ENCODE results near the gene NDST1.

NDST1 gene

GRCh38 chr5:150582241-150583109 lies 74.5 kb downstream of the NDST1 start:
- no peak overlapping the region for H3K4me2 ChIP-seq (ENCODE audit: low read depth, low read length, poor library complexity, severe bottlenecking)
- H3K27ac ChIP-seq (ENCODE audit: low read depth, low read length), result no peak overlapping the region
- no peaks in the 10 kb centered on the region for H3K9me2 ChIP-seq (replicated peaks; ENCODE audit: insufficient read depth, low read length)
- no peak overlapping the region for H3K9ac ChIP-seq (ENCODE audit: low read length)
- no peaks in the 10 kb centered on the region for H3K36me3 ChIP-seq (ENCODE audit: low read length)
- no peak for TF ChIP-seq EZH2phosphoT487 (conservative IDR thresholded peaks at IDR 0.05; ENCODE audit: low read length)
- no peak for TF ChIP-seq CTCF (IDR thresholded peaks at IDR 0.05; ENCODE audit: insufficient read depth, low read length, poor library complexity, severe bottlenecking)
- no peaks in the 10 kb centered on the region for H3K27me3 ChIP-seq (ENCODE audit: low read length)
- H4K20me1 ChIP-seq (ENCODE audit: low read depth, low read length), result no peaks in the 10 kb centered on the region
- H2AFZ ChIP-seq (ENCODE audit: low read depth, low read length, severe bottlenecking), result no peak overlapping the region
- H3K79me2 ChIP-seq (ENCODE audit: insufficient read depth, low read length), result no peaks in the 10 kb centered on the region
- no peaks in the 10 kb centered on the region for H3F3A ChIP-seq (ENCODE audit: insufficient read depth)
- H3K4me3 ChIP-seq (ENCODE audit: insufficient read depth, low read length, poor library complexity, severe bottlenecking), result no peak overlapping the region
- H3K9me3 ChIP-seq (ENCODE audit: insufficient read depth, low read length), result no peaks in the 10 kb centered on the region

- Histone ChIP-seq H3K9ac (ENCODE audit: low read length) (no peak overlapping the region), H2AFZ (ENCODE audit: low read depth, low read length, severe bottlenecking) (no peak overlapping the region), H3K4me3 (ENCODE audit: insufficient read depth, low read length, poor library complexity, severe bottlenecking) (no peak overlapping the region), H3K4me2 (ENCODE audit: low read depth, low read length, poor library complexity, severe bottlenecking) (no peak overlapping the region), H3K36me3 (ENCODE audit: low read length) (no peaks in the 10 kb centered on the region), H4K20me1 (ENCODE audit: low read depth, low read length) (no peaks in the 10 kb centered on the region), H3K27me3 (ENCODE audit: low read length) (no peaks in the 10 kb centered on the region), H3K9me2 (replicated peaks; ENCODE audit: insufficient read depth, low read length) (no peaks in the 10 kb centered on the region), H3K79me2 (ENCODE audit: insufficient read depth, low read length) (no peaks in the 10 kb centered on the region), H3F3A (ENCODE audit: insufficient read depth) (no peaks in the 10 kb centered on the region), H3K27ac (ENCODE audit: low read depth, low read length) (no peak overlapping the region), H3K9me3 (ENCODE audit: insufficient read depth, low read length) (no peaks in the 10 kb centered on the region)
- TF ChIP-seq CTCF (IDR thresholded peaks at IDR 0.05; ENCODE audit: insufficient read depth, low read length, poor library complexity, severe bottlenecking) (no peak), EZH2phosphoT487 (conservative IDR thresholded peaks at IDR 0.05; ENCODE audit: low read length) (no peak)
Observed at GRCh38 chr5:150583541-150584225, 75.8 kb downstream of the NDST1 start.

- Histone ChIP-seq H3F3A (ENCODE audit: insufficient read depth) (no peaks in the 10 kb centered on the region), H3K79me2 (ENCODE audit: insufficient read depth, low read length) (no peaks in the 10 kb centered on the region), H3K4me2 (ENCODE audit: low read depth, low read length, poor library complexity, severe bottlenecking) (no peak overlapping the region), H2AFZ (ENCODE audit: low read depth, low read length, severe bottlenecking) (no peak overlapping the region), H3K9me2 (replicated peaks; ENCODE audit: insufficient read depth, low read length) (no peaks in the 10 kb centered on the region), H3K4me3 (ENCODE audit: insufficient read depth, low read length, poor library complexity, severe bottlenecking) (no peak overlapping the region), H3K9me3 (ENCODE audit: insufficient read depth, low read length) (no peaks in the 10 kb centered on the region), H3K27ac (ENCODE audit: low read depth, low read length) (no peak overlapping the region), H3K27me3 (ENCODE audit: low read length) (no peaks in the 10 kb centered on the region), H3K36me3 (ENCODE audit: low read length) (no peaks in the 10 kb centered on the region), H3K9ac (ENCODE audit: low read length) (no peak overlapping the region), H4K20me1 (ENCODE audit: low read depth, low read length) (no peaks in the 10 kb centered on the region)
- no peak for TF ChIP-seq CTCF (IDR thresholded peaks at IDR 0.05; ENCODE audit: insufficient read depth, low read length, poor library complexity, severe bottlenecking)
Observed at GRCh38 chr5:150584556-150585335, 76.8 kb downstream of the NDST1 start.
